Fibroblast of lung (primary cell): ENCODE results near the gene EBLN2. TPM values are rescaled to one million over a fixed set of nuclear protein-coding genes. Genes with fewer than 3 reads are reported as not detected.
"Not testable (repeated sequence)": the region's sequence is repeated elsewhere in the genome, so short reads cannot be mapped to it uniquely, and the experiment has no call there.

Experiments
- DNase-seq, 2 donors: peaks; one replicate each; pipeline versions ENCODE4 v3.0.0 to v3.0.0-alpha.2; 2010; ENCODE audit warnings: low read depth in 2 of 2
- H2AFZ ChIP-seq: 2 replicates; pipeline ENCODE4 v1.5.1; 2012; ENCODE audit warnings: low read length, control low read depth, inconsistent platforms
- H3K27ac ChIP-seq: 2 replicates; pipeline ENCODE4 v1.5.1; 2011; ENCODE audit warnings: low read length, control low read depth; ENCODE audit not compliant: insufficient read depth
- H3K27me3 ChIP-seq: 2 replicates; pipeline ENCODE4 v1.5.1; 2011; ENCODE audit warnings: mild to moderate bottlenecking, low read length; ENCODE audit not compliant: control insufficient read depth, insufficient read depth
- H3K36me3 ChIP-seq: 2 replicates; pipeline ENCODE4 v1.5.1; 2011; ENCODE audit warnings: low read length; ENCODE audit not compliant: control insufficient read depth, insufficient read depth
- H3K4me1 ChIP-seq: 2 replicates; pipeline ENCODE4 v1.5.1; 2011; ENCODE audit warnings: low read length; ENCODE audit not compliant: control insufficient read depth, insufficient read depth; ENCODE audit errors: extremely low read depth
- H3K4me2 ChIP-seq: 2 replicates; pipeline ENCODE4 v1.5.1; 2011; ENCODE audit warnings: low read length, control low read depth; ENCODE audit not compliant: insufficient read depth; ENCODE audit errors: extremely low read depth
- H3K4me3 ChIP-seq, 4 experiments: fragments of 200-600 bp in 1 of 4; sonication (generic) in 1 of 4; replicated peaks in 1 of 4; 2 replicates each; pipeline ENCODE4 v1.5.1; 2011 to 2016; ENCODE audit warnings: low read length in 4 of 4, low read depth in 3 of 4, mild to moderate bottlenecking in 3 of 4, control low read depth in 2 of 4, inconsistent platforms in 1 of 4, mixed read lengths in 1 of 4; ENCODE audit not compliant: insufficient read depth in 1 of 4; ENCODE audit errors: control extremely low read depth in 1 of 4
- H3K79me2 ChIP-seq: 2 replicates; pipeline ENCODE4 v1.5.1; 2012; ENCODE audit warnings: mild to moderate bottlenecking, low read length, inconsistent platforms; ENCODE audit not compliant: control insufficient read depth, insufficient read depth
- H3K9ac ChIP-seq: 2 replicates; pipeline ENCODE4 v1.5.1; 2011; ENCODE audit warnings: mild to moderate bottlenecking, low read length, control low read depth; ENCODE audit not compliant: insufficient read depth
- H3K9me3 ChIP-seq: 2 replicates; pipeline ENCODE4 v1.5.1; 2012; ENCODE audit warnings: low read depth, low read length; ENCODE audit not compliant: control insufficient read depth, insufficient read depth
- H4K20me1 ChIP-seq: 2 replicates; pipeline ENCODE4 v1.5.1; 2011; ENCODE audit warnings: low read length; ENCODE audit not compliant: control insufficient read depth, insufficient read depth; ENCODE audit errors: extremely low read depth
- CTCF ChIP-seq, 2 donors: IDR thresholded peaks in 1 of 2; conservative IDR thresholded peaks in 1 of 2; 1 replicate in 1 of 2; 2 replicates in 1 of 2; pipeline ENCODE4 v1.5.1; 2011 to 2012; ENCODE audit warnings: low read length in 2 of 2, control low read depth in 1 of 2, inconsistent platforms in 1 of 2, low read depth in 1 of 2, mild to moderate bottlenecking in 1 of 2
- EZH2 ChIP-seq: IDR thresholded peaks from 2 replicates; pipeline ENCODE4 v1.5.1; 2012; ENCODE audit warnings: low read length, control low read depth, mild to moderate bottlenecking; ENCODE audit errors: missing control alignments
- polyA plus RNA-seq, 2 donors: library from polyadenylated mRNA; depleted of rRNA in 1 of 2; stranded (reverse) in 1 of 2; unstranded in 1 of 2; fragments of >200 nt; gene quantifications; 2 replicates each; pipeline ENCODE4 v1.2.1, GENCODE V29; 2011 to 2012; ENCODE audit warnings: missing spikeins in 1 of 2
- total RNA-seq: library from RNA; depleted of rRNA; stranded (reverse); fragments of >200 nt; gene quantifications from 2 replicates; pipeline ENCODE4 v1.2.1, GENCODE V29; 2014

The EBLN2 gene
- total and polyA plus RNA-seq, 2 donors (not counting 1 experiment from before 2014, with no cell fraction given) = 0.87 to 3.0 TPM

GRCh38 chr3:73060302-73060723 lies 1.1 kb upstream of the EBLN2 start:
- Histone ChIP-seq H3K36me3 (peaks cover 9% of the 10 kb centered on the region), H4K20me1 (no peaks in the 10 kb centered on the region), H2AFZ (no peak overlapping the region), H3K27me3 (no peaks in the 10 kb centered on the region), H3K9me3 (no peaks in the 10 kb centered on the region), H3K79me2 (peaks cover 30% of the 10 kb centered on the region), H3K9ac (no peak overlapping the region), H3K4me2 (no peak overlapping the region), H3K27ac (no peak overlapping the region), H3K4me1 (peaks cover 3% of the 10 kb centered on the region), H3K4me3 (no peak overlapping the region)
- TF ChIP-seq CTCF (conservative IDR thresholded peaks at IDR 0.05 in 1 of 2, IDR thresholded peaks at IDR 0.05 in 1 of 2; ENCODE audit: low read depth in 1 of 2, low read length in 2 of 2) = no peak
- TF ChIP-seq EZH2 = no peak
- peak in 1 of 2 donors; percentile 70 for DNase-seq

- not testable (repeated sequence) for H3K36me3 ChIP-seq, H3K9ac ChIP-seq, H3K4me2 ChIP-seq, H3K4me1 ChIP-seq, H3K4me3 ChIP-seq, H3K27ac ChIP-seq, H3K79me2 ChIP-seq, H3K27me3 ChIP-seq, H3K9me3 ChIP-seq, H2AFZ ChIP-seq, H4K20me1 ChIP-seq
- DNase-seq = peak in 1 of 2 donors; percentile 28
Measured at GRCh38 chr3:73066243-73066642, 4.8 kb downstream of the EBLN2 start.

GRCh38 chr3:73068419-73068818 lies 7.0 kb downstream of the EBLN2 start:
- peak in 1 of 2 donors; percentile 44 for DNase-seq
- TF ChIP-seq CTCF (conservative IDR thresholded peaks at IDR 0.05 in 1 of 2, IDR thresholded peaks at IDR 0.05 in 1 of 2; ENCODE audit: low read depth in 1 of 2, low read length in 2 of 2) (no peak), EZH2 (no peak)
- peaks cover 10% of the 10 kb centered on the region for H3K4me1 ChIP-seq

More at GRCh38 chr3:73068419-73068818, 7.0 kb downstream of the EBLN2 start:
- Histone ChIP-seq H2AFZ (no peak overlapping the region), H3K36me3 (peaks cover 2% of the 10 kb centered on the region), H3K79me2 (no peaks in the 10 kb centered on the region), H4K20me1 (no peaks in the 10 kb centered on the region), H3K9ac (no peak overlapping the region), H3K4me3 (no peak overlapping the region), H3K27ac (no peak overlapping the region), H3K27me3 (no peaks in the 10 kb centered on the region), H3K9me3 (no peaks in the 10 kb centered on the region), H3K4me2 (no peak overlapping the region)
